Calu3 (cell line): ENCODE measurements around the gene TXNDC12. TPM values are rescaled to one million over a fixed set of nuclear protein-coding genes. Genes with fewer than 3 reads are reported as not detected.
"Not testable (repeated sequence)": the region's sequence is repeated elsewhere in the genome, so short reads cannot be mapped to it uniquely, and the experiment has no call there.

ENCODE experiments used
- BruUV-seq: library from RNA; stranded (reverse); fragments of 400-500 nt; replicated peaks from 2 replicates; lab custom pipeline; 2021; lab: Mats Ljungman, UMichigan
- CTCF ChIA-PET: fragments of 300-600 bp; sonication (Branson Sonifier 250); formaldehyde crosslinking; loops from one replicate; lab custom pipeline; 2022; ENCODE audit warnings: antibody characterized with exemption; lab: Charles Lee
- DNase-seq: peaks from one replicate; pipeline ENCODE4 v3.0.0; 2022
- H3K27ac Mint-ChIP-seq: one replicate; pipeline ENCODE4 v1.8.0; 2022; ENCODE audit warnings: mixed read lengths; ENCODE audit not compliant: unreplicated experiment
- H3K27me3 Mint-ChIP-seq: one replicate; pipeline ENCODE4 v1.8.0; 2022; ENCODE audit warnings: mixed read lengths; ENCODE audit not compliant: unreplicated experiment
- H3K36me3 Mint-ChIP-seq: one replicate; pipeline ENCODE4 v1.8.0; 2022; ENCODE audit warnings: mild to moderate bottlenecking, moderate library complexity, mixed read lengths; ENCODE audit not compliant: insufficient read depth, unreplicated experiment
- H3K4me1 Mint-ChIP-seq: one replicate; pipeline ENCODE4 v1.8.0; 2022; ENCODE audit warnings: mild to moderate bottlenecking, low read depth, mixed read lengths; ENCODE audit not compliant: unreplicated experiment
- H3K4me3 Mint-ChIP-seq: one replicate; pipeline ENCODE4 v1.8.0; 2022; ENCODE audit warnings: mild to moderate bottlenecking, low read depth, moderate library complexity, mixed read lengths; ENCODE audit not compliant: unreplicated experiment
- H3K9me3 Mint-ChIP-seq: one replicate; pipeline ENCODE4 v1.8.0; 2022; ENCODE audit warnings: low read depth, mixed read lengths; ENCODE audit not compliant: unreplicated experiment
- intact Hi-C: fragments of 100-400 bp; cut with micrococcal nuclease; formaldehyde crosslinking; loops from one replicate; pipeline ENCODE4 v1.10.0; 2022; ENCODE audit not compliant: unreplicated experiment
- total RNA-seq: library from RNA; stranded (reverse); gene quantifications from 2 replicates; pipeline ENCODE4 v1.2.3, GENCODE V29; 2022
- TF ChIP-seq, protein P1 (sequence below): fragments of 200-600 bp; IDR thresholded peaks from one replicate; pipeline ENCODE4 v1.8.0; 2022; ENCODE audit warnings: antibody characterized with exemption; ENCODE audit not compliant: unreplicated experiment

Gene TXNDC12
- total RNA-seq, 1 experiment from 2014 or later: 68.9 TPM

- peak overlapping the region; percentile 95 for H3K4me3 Mint-ChIP-seq
- no TSS peak for BruUV-seq
- no peaks in the 10 kb centered on the region for H3K27me3 Mint-ChIP-seq
- CTCF ChIA-PET: no interaction called here
- H3K4me1 Mint-ChIP-seq: peaks cover 30% of the 10 kb centered on the region
- no peaks in the 10 kb centered on the region for H3K9me3 Mint-ChIP-seq
- TF ChIP-seq, protein P1, sequence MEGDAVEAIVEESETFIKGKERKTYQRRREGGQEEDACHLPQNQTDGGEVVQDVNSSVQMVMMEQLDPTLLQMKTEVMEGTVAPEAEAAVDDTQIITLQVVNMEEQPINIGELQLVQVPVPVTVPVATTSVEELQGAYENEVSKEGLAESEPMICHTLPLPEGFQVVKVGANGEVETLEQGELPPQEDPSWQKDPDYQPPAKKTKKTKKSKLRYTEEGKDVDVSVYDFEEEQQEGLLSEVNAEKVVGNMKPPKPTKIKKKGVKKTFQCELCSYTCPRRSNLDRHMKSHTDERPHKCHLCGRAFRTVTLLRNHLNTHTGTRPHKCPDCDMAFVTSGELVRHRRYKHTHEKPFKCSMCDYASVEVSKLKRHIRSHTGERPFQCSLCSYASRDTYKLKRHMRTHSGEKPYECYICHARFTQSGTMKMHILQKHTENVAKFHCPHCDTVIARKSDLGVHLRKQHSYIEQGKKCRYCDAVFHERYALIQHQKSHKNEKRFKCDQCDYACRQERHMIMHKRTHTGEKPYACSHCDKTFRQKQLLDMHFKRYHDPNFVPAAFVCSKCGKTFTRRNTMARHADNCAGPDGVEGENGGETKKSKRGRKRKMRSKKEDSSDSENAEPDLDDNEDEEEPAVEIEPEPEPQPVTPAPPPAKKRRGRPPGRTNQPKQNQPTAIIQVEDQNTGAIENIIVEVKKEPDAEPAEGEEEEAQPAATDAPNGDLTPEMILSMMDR: no peak
- H3K27ac Mint-ChIP-seq: peak overlapping the region; percentile 93
- peaks cover 50% of the 10 kb centered on the region for H3K36me3 Mint-ChIP-seq
- intact Hi-C loops: no loop called here
- DNase-seq: no peak
Measured at GRCh38 chr1:52034050-52034384, 21.0 kb downstream of the TXNDC12 start.

DNA sequence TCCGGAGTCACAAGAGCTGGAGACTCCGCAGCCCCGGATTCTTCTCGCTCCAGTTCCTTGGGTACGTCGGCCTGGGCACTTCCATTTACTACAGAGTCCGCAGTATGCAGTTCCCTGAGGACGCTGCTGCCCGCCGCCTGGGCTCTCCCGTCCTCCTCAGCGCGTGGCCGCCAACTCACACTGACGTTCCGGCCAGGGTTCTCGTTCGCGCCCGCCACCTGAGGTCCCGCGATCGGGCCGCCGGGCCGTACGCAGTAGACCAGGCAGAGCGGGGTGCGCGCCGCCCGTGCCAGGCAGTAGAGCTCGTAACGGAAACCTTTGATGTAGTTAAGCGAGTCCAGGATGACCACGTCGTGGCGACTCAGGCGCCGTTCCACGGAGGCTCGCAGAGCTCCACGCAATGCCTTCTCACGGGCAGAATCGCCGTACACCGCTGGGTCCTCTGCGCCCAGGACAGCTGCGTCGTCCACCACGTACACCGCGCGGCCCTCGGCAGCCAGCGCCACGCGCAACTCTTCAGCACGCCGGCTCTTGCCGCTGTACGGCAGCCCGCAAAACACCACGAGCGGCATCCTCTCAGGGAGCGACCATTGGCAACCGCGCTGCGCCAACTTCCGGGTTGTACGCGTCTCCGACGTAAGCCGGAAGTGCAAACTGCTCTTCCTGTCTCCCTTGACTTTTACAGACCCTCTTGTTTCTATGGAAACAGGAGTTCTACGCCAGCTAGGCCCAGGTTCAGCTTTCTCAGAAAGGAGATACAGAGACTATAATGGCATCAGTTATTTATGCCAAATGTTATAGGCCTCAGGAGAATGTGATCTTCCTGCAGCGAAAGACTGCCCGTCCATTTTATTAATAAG is 21.6 kb downstream of the TXNDC12 start, which contains the start of gene KTI12:
TSS of gene KTI12 (minus strand) at position 621 of the 860 bp plus-strand sequence. CDS start at position 572, 49 bp downstream.
- Mint-ChIP-seq H3K9me3 (no peaks in the 10 kb centered on the region), H3K27ac (peak within 1 kb of the TSS; percentile 93), H3K4me3 (peak within 1 kb of the TSS; percentile 95), H3K36me3 (peaks cover 48% of the 10 kb centered on the region), H3K27me3 (no peaks in the 10 kb centered on the region), H3K4me1 (peaks cover 30% of the 10 kb centered on the region)
- CTCF ChIA-PET: interaction anchor here (1.2 kb wide), 1 partner anchor 22 kb away, joined by 3 read pairs; the partner anchor contains the start of gene TXNDC12
- TF ChIP-seq, protein P1: no peak
- intact Hi-C loops: loop anchor here (1.0 kb wide), 1 partner anchor 22 kb away; the partner anchor contains the start of gene TXNDC12
- TSS peak; percentile 73 for BruUV-seq
- DNase-seq: peak; percentile 73

DNA sequence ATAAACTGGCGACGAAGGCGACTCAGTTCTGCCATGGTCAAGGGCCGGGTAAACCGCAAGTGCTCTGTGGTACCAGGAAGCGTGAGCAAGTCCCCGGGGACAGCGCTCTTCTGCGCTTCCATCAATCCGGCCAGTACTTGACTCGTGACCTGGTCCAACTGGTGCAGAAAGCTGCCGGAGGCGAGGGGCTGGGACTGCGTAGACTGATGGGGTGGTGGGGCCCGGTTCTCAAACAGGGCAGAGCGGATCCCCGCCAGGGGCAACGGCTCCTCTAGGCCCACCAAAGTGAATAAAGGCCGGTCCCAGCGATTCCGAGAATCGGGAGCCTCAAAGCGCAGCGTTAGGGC is 22.2 kb downstream of the TXNDC12 start:
- TF ChIP-seq, protein P1: no peak
- Mint-ChIP-seq H3K27me3 (no peaks in the 10 kb centered on the region), H3K4me3 (peak overlapping the region; percentile 95), H3K36me3 (peaks cover 42% of the 10 kb centered on the region), H3K9me3 (no peaks in the 10 kb centered on the region), H3K4me1 (peaks cover 30% of the 10 kb centered on the region), H3K27ac (peak overlapping the region; percentile 93)
- CTCF ChIA-PET: interaction anchor here (1.2 kb wide), 1 partner anchor 22 kb away, joined by 3 read pairs; the partner anchor contains the start of gene TXNDC12
- BruUV-seq: no TSS peak
- DNase-seq: peak; percentile 34
- intact Hi-C loops: loop anchor here (1.0 kb wide), 1 partner anchor 23 kb away; the partner anchor contains the start of gene TXNDC12

- DNase-seq: no peak
- Mint-ChIP-seq H3K4me3 (peak overlapping the region; percentile 95), H3K27me3 (no peaks in the 10 kb centered on the region), H3K27ac (peak overlapping the region; percentile 93), H3K9me3 (no peaks in the 10 kb centered on the region), H3K36me3 (peaks cover 39% of the 10 kb centered on the region), H3K4me1 (peaks cover 30% of the 10 kb centered on the region)
- BruUV-seq: TSS peak; percentile 74
- intact Hi-C loops: no loop called here
- TF ChIP-seq, protein P1: no peak
- CTCF ChIA-PET: interaction anchor here (0.6 kb wide), 2 partner anchors 41 to 48 kb away, joined by 7 to 11 read pairs; no protein-coding TSS in a partner anchor
Measured at GRCh38 chr1:52032124-52032784, 22.7 kb downstream of the TXNDC12 start.

GRCh38 chr1:52028839-52029238 is 26.2 kb downstream of the TXNDC12 start:
- H3K9me3 Mint-ChIP-seq, H3K27me3 Mint-ChIP-seq, CTCF ChIA-PET, H3K27ac Mint-ChIP-seq, H3K4me3 Mint-ChIP-seq, DNase-seq, BruUV-seq: not testable (repeated sequence)
- Mint-ChIP-seq H3K36me3 (peaks cover 41% of the 10 kb centered on the region), H3K4me1 (peaks cover 30% of the 10 kb centered on the region)
- intact Hi-C loops: loop anchor here (5.0 kb wide), 1 partner anchor 572 kb away; no protein-coding TSS in a partner anchor
